DND-41 (cell line): ENCODE measurements around the gene SEC61B.

Source experiments
- EZH2 ChIP-seq: IDR thresholded peaks from 3 replicates; pipeline ENCODE4 v1.6.1; 2012; ENCODE audit warnings: borderline replicate concordance, low read depth, mild to moderate bottlenecking, moderate library complexity, low read length, inconsistent platforms; ENCODE audit not compliant: severe bottlenecking
- TF ChIP-seq, protein P1 (sequence below): IDR thresholded peaks from 2 replicates; pipeline ENCODE4 v1.5.1; 2012; ENCODE audit warnings: borderline replicate concordance, low read length, moderate library complexity, mild to moderate bottlenecking; ENCODE audit not compliant: poor library complexity, severe bottlenecking; ENCODE audit errors: extremely low read depth

DNA sequence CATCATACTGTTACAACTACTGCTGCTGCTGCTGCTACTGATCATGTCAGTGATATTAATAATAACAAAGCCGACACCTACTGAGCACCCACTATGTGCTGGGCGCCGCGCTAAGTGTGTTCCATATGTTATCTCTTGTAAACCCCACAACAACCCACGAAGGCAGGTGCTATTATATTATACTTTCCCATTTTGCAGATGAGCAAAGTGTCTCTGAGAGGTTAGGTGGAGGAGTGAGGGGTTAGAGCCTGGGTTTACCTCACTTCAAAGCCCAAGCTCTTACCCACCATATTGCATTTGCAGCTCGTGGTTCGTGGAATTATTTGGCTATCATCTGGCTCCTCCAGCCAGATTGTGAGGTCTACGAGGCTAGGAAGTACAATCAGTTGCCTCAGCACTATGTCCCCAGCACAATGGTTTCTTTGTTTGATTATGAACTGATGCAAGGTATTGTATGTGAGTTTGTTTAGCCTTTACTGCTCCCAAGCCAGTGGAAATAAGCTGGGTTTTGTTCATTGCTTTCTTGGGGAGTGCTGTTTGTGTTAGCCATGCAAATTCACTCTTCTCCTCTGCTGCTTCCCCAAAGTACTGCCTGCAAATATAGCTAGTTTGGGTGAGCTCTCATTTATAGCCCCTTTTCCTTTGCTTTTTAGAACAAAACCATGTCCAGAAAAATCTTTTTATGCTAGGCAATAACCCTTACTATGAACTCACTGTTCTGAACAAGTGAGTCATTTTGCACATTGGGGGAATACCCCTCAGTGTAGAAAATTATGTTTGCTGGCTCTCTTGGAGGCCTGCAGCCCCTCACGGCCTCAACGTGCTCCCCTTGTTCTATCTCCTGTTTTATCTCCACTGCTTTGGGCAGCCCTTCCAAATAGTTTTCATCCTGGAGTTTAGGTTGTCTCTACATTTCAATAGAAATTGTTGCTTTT, 48.2 kb upstream of the SEC61B start:
- TF ChIP-seq, protein P1, sequence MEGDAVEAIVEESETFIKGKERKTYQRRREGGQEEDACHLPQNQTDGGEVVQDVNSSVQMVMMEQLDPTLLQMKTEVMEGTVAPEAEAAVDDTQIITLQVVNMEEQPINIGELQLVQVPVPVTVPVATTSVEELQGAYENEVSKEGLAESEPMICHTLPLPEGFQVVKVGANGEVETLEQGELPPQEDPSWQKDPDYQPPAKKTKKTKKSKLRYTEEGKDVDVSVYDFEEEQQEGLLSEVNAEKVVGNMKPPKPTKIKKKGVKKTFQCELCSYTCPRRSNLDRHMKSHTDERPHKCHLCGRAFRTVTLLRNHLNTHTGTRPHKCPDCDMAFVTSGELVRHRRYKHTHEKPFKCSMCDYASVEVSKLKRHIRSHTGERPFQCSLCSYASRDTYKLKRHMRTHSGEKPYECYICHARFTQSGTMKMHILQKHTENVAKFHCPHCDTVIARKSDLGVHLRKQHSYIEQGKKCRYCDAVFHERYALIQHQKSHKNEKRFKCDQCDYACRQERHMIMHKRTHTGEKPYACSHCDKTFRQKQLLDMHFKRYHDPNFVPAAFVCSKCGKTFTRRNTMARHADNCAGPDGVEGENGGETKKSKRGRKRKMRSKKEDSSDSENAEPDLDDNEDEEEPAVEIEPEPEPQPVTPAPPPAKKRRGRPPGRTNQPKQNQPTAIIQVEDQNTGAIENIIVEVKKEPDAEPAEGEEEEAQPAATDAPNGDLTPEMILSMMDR = no peak
- no peak for TF ChIP-seq EZH2
